Measurements from ENCODE around the gene MMP7.

Gene MMP7

GRCh38 chr11:102523887-102524286 lies 6.7 kb downstream of the MMP7 start:
- Histone ChIP-seq H3K9me3 (ENCODE audit: control insufficient read depth, insufficient read depth, low read depth, low read length) (no peaks in the 10 kb centered on the region), H3K36me3 (ENCODE audit: control insufficient read depth in 2 of 2, insufficient read depth in 1 of 2, low read length in 2 of 2) (no peaks in the 10 kb centered on the region), H3K27ac (ENCODE audit: extremely low read depth, low read depth, low read length) (no peak overlapping the region), H3K4me1 (ENCODE audit: control insufficient read depth, insufficient read depth, low read length) (no peaks in the 10 kb centered on the region), H3K4me3 (ENCODE audit: low read depth, low read length) (no peak overlapping the region)
- POLR2A ChIA-PET, result no interaction called here
- CTCF ChIA-PET, result interaction anchor here (0.6 to 3.0 kb wide), 5 partner anchors 9 to 231 kb away, joined by 3 to 14 read pairs (median 4); no protein-coding TSS in a partner anchor
- TF ChIP-seq ZNF391 (tag by site-specific recombination; IDR thresholded peaks at IDR 0.05; ENCODE audit: borderline replicate concordance, low read depth) (no peak), ZNF132 (tag by site-specific recombination; IDR thresholded peaks at IDR 0.05; ENCODE audit: borderline replicate concordance) (no peak), ZNF777 (tag by site-specific recombination; IDR thresholded peaks at IDR 0.05; ENCODE audit: borderline replicate concordance) (no peak), PRDM2 (tag by site-specific recombination; IDR thresholded peaks at IDR 0.05; ENCODE audit: borderline replicate concordance) (no peak), PRDM10 (tag by site-specific recombination; IDR thresholded peaks at IDR 0.05) (no peak), ZNF785 (tag by site-specific recombination; IDR thresholded peaks at IDR 0.05) (no peak), ZBTB17 (tag by site-specific recombination; IDR thresholded peaks at IDR 0.05) (no peak), GLI2 (tag by site-specific recombination; IDR thresholded peaks at IDR 0.05; ENCODE audit: borderline replicate concordance, low read depth) (no peak)

GRCh38 chr11:102523189-102523570 lies 7.4 kb downstream of the MMP7 start:
- no peaks in the 10 kb centered on the region for H3K4me1 ChIP-seq (ENCODE audit: control insufficient read depth, insufficient read depth, low read length)
- no peak overlapping the region for H3K4me3 ChIP-seq (ENCODE audit: low read depth, low read length)
- TF ChIP-seq ZBTB7A (tag by site-specific recombination; IDR thresholded peaks at IDR 0.05; ENCODE audit: low read depth) (no peak), ZBTB26 (tag by site-specific recombination; optimal IDR thresholded peaks at IDR 0.05) (no peak), ZBTB6 (tag by site-specific recombination; IDR thresholded peaks at IDR 0.05) (no peak), ZNF324 (tag by site-specific recombination; IDR thresholded peaks at IDR 0.05) (no peak), ZNF214 (tag by site-specific recombination; IDR thresholded peaks at IDR 0.05; ENCODE audit: borderline replicate concordance) (no peak), EGR2 (tag by site-specific recombination; IDR thresholded peaks at IDR 0.05; ENCODE audit: low read depth) (no peak), ZNF610 (tag by site-specific recombination; IDR thresholded peaks at IDR 0.05; ENCODE audit: borderline replicate concordance) (no peak)
- TF ChIP-seq, protein P1, sequence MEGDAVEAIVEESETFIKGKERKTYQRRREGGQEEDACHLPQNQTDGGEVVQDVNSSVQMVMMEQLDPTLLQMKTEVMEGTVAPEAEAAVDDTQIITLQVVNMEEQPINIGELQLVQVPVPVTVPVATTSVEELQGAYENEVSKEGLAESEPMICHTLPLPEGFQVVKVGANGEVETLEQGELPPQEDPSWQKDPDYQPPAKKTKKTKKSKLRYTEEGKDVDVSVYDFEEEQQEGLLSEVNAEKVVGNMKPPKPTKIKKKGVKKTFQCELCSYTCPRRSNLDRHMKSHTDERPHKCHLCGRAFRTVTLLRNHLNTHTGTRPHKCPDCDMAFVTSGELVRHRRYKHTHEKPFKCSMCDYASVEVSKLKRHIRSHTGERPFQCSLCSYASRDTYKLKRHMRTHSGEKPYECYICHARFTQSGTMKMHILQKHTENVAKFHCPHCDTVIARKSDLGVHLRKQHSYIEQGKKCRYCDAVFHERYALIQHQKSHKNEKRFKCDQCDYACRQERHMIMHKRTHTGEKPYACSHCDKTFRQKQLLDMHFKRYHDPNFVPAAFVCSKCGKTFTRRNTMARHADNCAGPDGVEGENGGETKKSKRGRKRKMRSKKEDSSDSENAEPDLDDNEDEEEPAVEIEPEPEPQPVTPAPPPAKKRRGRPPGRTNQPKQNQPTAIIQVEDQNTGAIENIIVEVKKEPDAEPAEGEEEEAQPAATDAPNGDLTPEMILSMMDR (tag by site-specific recombination; IDR thresholded peaks at IDR 0.05), result no peak
- ChIA-PET CTCF (interaction anchor here (0.6 to 3.0 kb wide), 3 partner anchors 10 to 230 kb away, joined by 3 to 14 read pairs (median 10); no protein-coding TSS in a partner anchor), POLR2A (interaction anchor here (0.6 kb wide), 1 partner anchor 62 kb away, joined by 5 read pairs; no protein-coding TSS in a partner anchor)
- no peak overlapping the region for H3K27ac ChIP-seq (ENCODE audit: extremely low read depth, low read depth, low read length)
- no peaks in the 10 kb centered on the region for H3K9me3 ChIP-seq (ENCODE audit: control insufficient read depth, insufficient read depth, low read depth, low read length)
- no peaks in the 10 kb centered on the region for H3K36me3 ChIP-seq (ENCODE audit: control insufficient read depth in 2 of 2, insufficient read depth in 1 of 2, low read length in 2 of 2)
